SK-N-SH (cell line): ENCODE results near the gene BABAM2. TPM values are rescaled to one million over a fixed set of nuclear protein-coding genes. Genes with fewer than 3 reads are reported as not detected.

Experiments
- CTCF ChIA-PET: fragments of 300-600, 350-600 bp; formaldehyde crosslinking; extraction: SDS; loops from one replicate; lab custom pipeline; 2021; lab: Yijun Ruan, JAX
- POLR2A ChIA-PET: fragments of 350-600 bp; sonication (Branson Sonifier 250); formaldehyde crosslinking; extraction: SDS; loops from one replicate; lab custom pipeline; 2020; ENCODE audit warnings: antibody characterized with exemption, inconsistent platforms; lab: Yijun Ruan, JAX
- DNase-seq: peaks from one replicate; pipeline ENCODE4 v3.0.0; 2012
- H2AFZ ChIP-seq: fragments of 200-600 bp; sonication (generic); 2 replicates; pipeline ENCODE4 v1.8.1; 2016; ENCODE audit warnings: antibody characterized with exemption, mild to moderate bottlenecking, low read depth
- H3F3A ChIP-seq: fragments of 200-600 bp; sonication (generic); replicated peaks from 2 replicates; pipeline ENCODE3; 2016; ENCODE audit warnings: antibody characterized with exemption, mild to moderate bottlenecking; ENCODE audit not compliant: insufficient read depth
- H3K27ac ChIP-seq, 2 experiments: fragments of 200-500 bp in 1 of 2; fragments of 200-600 bp in 1 of 2; sonication (Bioruptor generic) in 1 of 2; sonication (generic), shearing (Covaris generic) in 1 of 2; 2 replicates each; pipeline versions ENCODE4 v1.5.1 to v1.6.1; 2014 to 2016; ENCODE audit warnings: low read depth in 2 of 2, inconsistent platforms in 1 of 2, low read length in 1 of 2, mild to moderate bottlenecking in 1 of 2, mixed read lengths in 1 of 2
- H3K27me3 ChIP-seq: fragments of 200-600 bp; sonication (generic), shearing (Covaris generic); 2 replicates; pipeline ENCODE4 v1.6.1; 2016; ENCODE audit warnings: mixed run types; ENCODE audit not compliant: insufficient read depth
- H3K36me3 ChIP-seq, 2 experiments: fragments of 200-500 bp in 1 of 2; fragments of 200-600 bp in 1 of 2; sonication (Bioruptor generic) in 1 of 2; sonication (generic) in 1 of 2; replicated peaks in 1 of 2; 2 replicates each; pipeline versions ENCODE3 to v1.5.1; 2014 to 2016; ENCODE audit warnings: low read length in 1 of 2, mild to moderate bottlenecking in 1 of 2; ENCODE audit not compliant: insufficient read depth in 2 of 2, control insufficient read depth in 1 of 2
- H3K4me1 ChIP-seq, 2 experiments: fragments of 200-500 bp in 1 of 2; fragments of 200-600 bp in 1 of 2; sonication (Bioruptor generic) in 1 of 2; sonication (generic), shearing (Covaris generic) in 1 of 2; 2 replicates each; pipeline versions ENCODE4 v1.5.1 to v1.6.1; 2014 to 2016; ENCODE audit warnings: low read depth in 1 of 2, low read length in 1 of 2, mixed run types in 1 of 2; ENCODE audit not compliant: insufficient read depth in 2 of 2, control insufficient read depth in 1 of 2
- H3K4me2 ChIP-seq: fragments of 200-600 bp; sonication (generic), shearing (Covaris generic); 2 replicates; pipeline ENCODE4 v1.6.1; 2017; ENCODE audit warnings: mixed run types
- H3K4me3 ChIP-seq, 2 experiments: fragments of 200-500 bp in 1 of 2; fragments of 200-600 bp in 1 of 2; sonication (Bioruptor generic) in 1 of 2; sonication (generic), shearing (Covaris generic) in 1 of 2; 2 replicates each; pipeline versions ENCODE4 v1.5.1 to v1.8.1; 2014 to 2016; ENCODE audit warnings: low read depth in 2 of 2, inconsistent platforms in 1 of 2, low read length in 1 of 2, mild to moderate bottlenecking in 1 of 2, mixed read lengths in 1 of 2, moderate library complexity in 1 of 2
- H3K79me2 ChIP-seq: fragments of 200-600 bp; sonication (generic); 2 replicates; pipeline ENCODE4 v1.8.1; 2017; ENCODE audit warnings: mild to moderate bottlenecking; ENCODE audit not compliant: insufficient read depth
- H3K9ac ChIP-seq: fragments of 200-600 bp; sonication (generic); 2 replicates; pipeline ENCODE4 v1.6.1; 2017; ENCODE audit warnings: mixed run types
- H3K9me2 ChIP-seq: fragments of 200-600 bp; sonication (generic); 2 replicates; pipeline ENCODE4 v1.6.1; 2017; ENCODE audit warnings: mixed run types
- H3K9me3 ChIP-seq: fragments of 200-600 bp; sonication (generic); 2 replicates; pipeline ENCODE4 v1.6.1; 2017; ENCODE audit warnings: mixed run types, mild to moderate bottlenecking, moderate library complexity
- H4K20me1 ChIP-seq: fragments of 200-600 bp; sonication (generic); 2 replicates; pipeline ENCODE4 v1.6.1; 2017; ENCODE audit warnings: mild to moderate bottlenecking, mixed run types; ENCODE audit not compliant: insufficient read depth
- EZH2phosphoT487 ChIP-seq: fragments of 200-600 bp; sonication (generic); IDR thresholded peaks from 2 replicates; pipeline ENCODE4 v1.6.1; 2017; ENCODE audit warnings: low read depth, mixed run types, mild to moderate bottlenecking, antibody characterized with exemption, moderate library complexity, borderline replicate concordance
- FOSL2 ChIP-seq: IDR thresholded peaks from 2 replicates; pipeline ENCODE4 v1.4.0; 2012; ENCODE audit warnings: low read depth, mild to moderate bottlenecking, moderate library complexity, borderline replicate concordance
- FOXJ3 ChIP-seq: sonication (generic); formaldehyde crosslinking; IDR thresholded peaks from 2 replicates; pipeline ENCODE4 v1.5.1; 2020; ENCODE audit warnings: mild to moderate bottlenecking, missing genetic modification reagents
- FOXM1 ChIP-seq: IDR thresholded peaks from 2 replicates; pipeline ENCODE4 v1.4.0; 2012; ENCODE audit warnings: low read depth, mild to moderate bottlenecking
- GABPA ChIP-seq: IDR thresholded peaks from 2 replicates; pipeline ENCODE4 v1.4.0; 2012; ENCODE audit warnings: low read depth, mild to moderate bottlenecking
- GATA2 ChIP-seq: sonication (generic); formaldehyde crosslinking; IDR thresholded peaks from 2 replicates; pipeline ENCODE4 v1.5.0; 2020; ENCODE audit warnings: mild to moderate bottlenecking, missing genetic modification reagents
- IRF3 ChIP-seq: fragments of 150-350 bp; IDR thresholded peaks from 2 replicates; pipeline ENCODE4 v1.6.1; 2016; ENCODE audit warnings: mild to moderate bottlenecking, low read depth, low read length
- JUND ChIP-seq: IDR thresholded peaks from 2 replicates; pipeline ENCODE4 v1.4.0; 2012
- MAX ChIP-seq: IDR thresholded peaks from 2 replicates; pipeline ENCODE4 v1.4.0; 2012; ENCODE audit warnings: low read depth
- MEF2A ChIP-seq: IDR thresholded peaks from 2 replicates; pipeline ENCODE4 v1.4.0; 2012; ENCODE audit warnings: low read depth, borderline replicate concordance
- NFIC ChIP-seq: IDR thresholded peaks from 2 replicates; pipeline ENCODE4 v1.4.0; 2012; ENCODE audit warnings: borderline replicate concordance
- POLR2AphosphoS5 ChIP-seq: IDR thresholded peaks from 2 replicates; pipeline ENCODE4 v1.6.1; 2012; ENCODE audit warnings: low read depth, low read length
- RAD21 ChIP-seq: IDR thresholded peaks from 2 replicates; pipeline ENCODE4 v1.6.1; 2012; ENCODE audit warnings: mild to moderate bottlenecking, low read length
- RFX5 ChIP-seq: IDR thresholded peaks from 2 replicates; pipeline ENCODE4 v1.6.1; 2012; ENCODE audit warnings: mild to moderate bottlenecking, improper control_type of control experiment, low read length
- RXRA ChIP-seq: IDR thresholded peaks from 2 replicates; pipeline ENCODE4 v1.4.0; 2012; ENCODE audit warnings: low read depth, mild to moderate bottlenecking, borderline replicate concordance
- SIN3A ChIP-seq: IDR thresholded peaks from 2 replicates; pipeline ENCODE4 v1.6.1; 2012; ENCODE audit warnings: low read depth, mild to moderate bottlenecking, low read length, moderate library complexity, borderline replicate concordance
- TCF12 ChIP-seq: IDR thresholded peaks from 2 replicates; pipeline ENCODE4 v1.4.0; 2012
- USF1 ChIP-seq: IDR thresholded peaks from 2 replicates; pipeline ENCODE4 v1.4.0; 2012; ENCODE audit warnings: low read depth, borderline replicate concordance
- YY1 ChIP-seq: IDR thresholded peaks from 2 replicates; pipeline ENCODE4 v1.4.0; 2012; ENCODE audit warnings: low read depth, mild to moderate bottlenecking
- WGBS: methylation state at CpG from one replicate; pipeline ENCODE4 v1.1.6; 2017; ENCODE audit warnings: low lambda C conversion rate; 5-methylcytosine and 5-hydroxymethylcytosine counted together
- polyA plus RNA-seq, 3 experiments: library from polyadenylated mRNA; depleted of rRNA; stranded (reverse); fragments of >200 nt; gene quantifications; 2 replicates each; pipeline ENCODE4 v1.2.3, GENCODE V29; 2012

BABAM2 gene
- polyA plus RNA-seq, 1 of the 3 experiments (the other 2 are of a cell fraction), result 34.0 TPM

GRCh38 chr2:28364610-28365009 is 474.1 kb downstream of the BABAM2 start:
- H3K9me2 ChIP-seq, result no peaks in the 10 kb centered on the region
- H3K9me3 ChIP-seq, result no peaks in the 10 kb centered on the region
- no peak overlapping the region for H3K4me2 ChIP-seq
- H3K36me3 ChIP-seq, result no peaks in the 10 kb centered on the region
- H3F3A ChIP-seq, result no peaks in the 10 kb centered on the region
- no peak overlapping the region for H3K4me3 ChIP-seq
- H4K20me1 ChIP-seq, result no peaks in the 10 kb centered on the region
- TF ChIP-seq RFX5 (no peak), RAD21 (no peak), EZH2phosphoT487 (no peak), IRF3 (no peak), YY1 (no peak), GATA2 (CRISPR knock-in tag) (no peak), GABPA (no peak), FOSL2 (no peak), JUND (no peak), TCF12 (no peak), FOXJ3 (no peak), RXRA (no peak), NFIC (no peak), SIN3A (no peak), USF1 (no peak), FOXM1 (no peak), POLR2AphosphoS5 (no peak), MEF2A (no peak), MAX (no peak)
- H2AFZ ChIP-seq, result no peak overlapping the region
- H3K4me1 ChIP-seq, result peaks cover 4 to 39% of the 10 kb centered on the region in 2 experiments; a peak in 2 of 4 replicates
- ChIA-PET POLR2A (interaction anchor here (2.1 kb wide), 1 partner anchor 8 kb away, joined by 15 read pairs; no protein-coding TSS in a partner anchor), CTCF (interaction anchor here (0.8 to 1.0 kb wide), 2 partner anchors 14 to 92 kb away, joined by 3 read pairs; no protein-coding TSS in a partner anchor)
- no peak overlapping the region for H3K9ac ChIP-seq
- 78% methylated on average over 3 of the region's 3 CpGs for WGBS
- H3K27ac ChIP-seq, result no peak overlapping the region
- no peaks in the 10 kb centered on the region for H3K79me2 ChIP-seq
- no peaks in the 10 kb centered on the region for H3K27me3 ChIP-seq
- DNase-seq, result no peak
